DOHH2 (cell line): Measurements from ENCODE around the gene MDGA2.

Source experiments
- CTCF ChIP-seq: fragments of 200-600 bp; sonication (generic); IDR thresholded peaks from one replicate; pipeline ENCODE4 v1.5.1; 2014; ENCODE audit warnings: antibody characterized with exemption, mild to moderate bottlenecking, low read depth, low read length; ENCODE audit not compliant: poor library complexity, severe bottlenecking
- EZH2phosphoT487 ChIP-seq: fragments of 200-600 bp; sonication (generic); IDR thresholded peaks from 2 replicates; pipeline ENCODE4 v1.6.1; 2017; ENCODE audit warnings: borderline replicate concordance, mild to moderate bottlenecking, antibody characterized with exemption, low read length, moderate library complexity, mixed read lengths

- TF ChIP-seq CTCF (no peak), EZH2phosphoT487 (no peak)
Measured at GRCh38 chr14:46861753-46862152, 813.7 kb downstream of the MDGA2 start.
